Activated CD4-positive, alpha-beta memory T cell treated with anti-CD3 and anti-CD28 coated beads for 36 hours (primary cell): Measurements from ENCODE around the gene YEATS2. TPM values are rescaled to one million over a fixed set of nuclear protein-coding genes. Genes with fewer than 3 reads are reported as not detected.

Source experiments
- CTCF ChIA-PET: fragments of 350-600 bp; sonication (Branson Sonifier 250); formaldehyde crosslinking; loops from one replicate; lab custom pipeline; 2021; ENCODE audit warnings: antibody characterized with exemption, inconsistent platforms; lab: Charles Lee
- POLR2A ChIA-PET: fragments of 350-600 bp; sonication (Branson Sonifier 250); formaldehyde crosslinking; loops from one replicate; lab custom pipeline; 2021; ENCODE audit warnings: antibody characterized with exemption; lab: Charles Lee
- DNase-seq: peaks from one replicate; pipeline ENCODE4 v3.0.0-alpha.2; 2020
- H3K27ac Mint-ChIP-seq: one replicate; pipeline ENCODE4 v1.8.0; 2021; ENCODE audit warnings: mixed read lengths
- H3K27me3 Mint-ChIP-seq: one replicate; pipeline ENCODE4 v1.8.0; 2021; ENCODE audit warnings: mixed read lengths
- H3K36me3 Mint-ChIP-seq: one replicate; pipeline ENCODE4 v1.8.0; 2021; ENCODE audit warnings: mixed read lengths
- H3K4me1 Mint-ChIP-seq: one replicate; pipeline ENCODE4 v1.8.0; 2021; ENCODE audit warnings: low read depth, mixed read lengths
- H3K4me3 Mint-ChIP-seq: one replicate; pipeline ENCODE4 v1.8.0; 2021; ENCODE audit warnings: mild to moderate bottlenecking, mixed read lengths
- H3K9me3 Mint-ChIP-seq: one replicate; pipeline ENCODE4 v1.8.0; 2021; ENCODE audit warnings: mixed read lengths
- intact Hi-C: fragments of 100-400 bp; cut with micrococcal nuclease; formaldehyde crosslinking; loops from one replicate; pipeline ENCODE4 v1.15.1; 2023
- total RNA-seq, 2 experiments: library from RNA; stranded (reverse); gene quantifications; one replicate each; pipeline ENCODE4 v1.2.3, GENCODE V29; 2021

YEATS2 gene
- total RNA-seq, 2 experiments from 2014 or later: 45.4 to 48.8 TPM

- intact Hi-C loops: no loop called here
- no peak for DNase-seq
- no peak overlapping the region for H3K4me3 Mint-ChIP-seq
- peaks cover 11% of the 10 kb centered on the region for H3K4me1 Mint-ChIP-seq
- H3K27me3 Mint-ChIP-seq: no peaks in the 10 kb centered on the region
- POLR2A ChIA-PET: interaction anchor here (0.8 kb wide), 1 partner anchor 10 kb away, joined by 3 read pairs; no protein-coding TSS in a partner anchor
- no peaks in the 10 kb centered on the region for H3K9me3 Mint-ChIP-seq
- no peak overlapping the region for H3K27ac Mint-ChIP-seq
- peaks cover 3% of the 10 kb centered on the region for H3K36me3 Mint-ChIP-seq
- CTCF ChIA-PET: interaction anchor here (0.7 to 1.6 kb wide), 2 partner anchors 8 to 50 kb away, joined by 3 read pairs; no protein-coding TSS in a partner anchor
These were observed 119.3 kb downstream of the YEATS2 start for GRCh38 chr3:183816681-183817510.

GRCh38 chr3:183817639-183818038 lies 120.0 kb downstream of the YEATS2 start:
- H3K4me1 Mint-ChIP-seq: peaks cover 11% of the 10 kb centered on the region
- H3K9me3 Mint-ChIP-seq: no peaks in the 10 kb centered on the region
- no peak overlapping the region for H3K27ac Mint-ChIP-seq
- ChIA-PET CTCF (no interaction called here), POLR2A (no interaction called here)
- intact Hi-C loops: no loop called here
- H3K4me3 Mint-ChIP-seq: no peak overlapping the region
- H3K36me3 Mint-ChIP-seq: peaks cover 3% of the 10 kb centered on the region
- no peak for DNase-seq
- no peaks in the 10 kb centered on the region for H3K27me3 Mint-ChIP-seq

DNA sequence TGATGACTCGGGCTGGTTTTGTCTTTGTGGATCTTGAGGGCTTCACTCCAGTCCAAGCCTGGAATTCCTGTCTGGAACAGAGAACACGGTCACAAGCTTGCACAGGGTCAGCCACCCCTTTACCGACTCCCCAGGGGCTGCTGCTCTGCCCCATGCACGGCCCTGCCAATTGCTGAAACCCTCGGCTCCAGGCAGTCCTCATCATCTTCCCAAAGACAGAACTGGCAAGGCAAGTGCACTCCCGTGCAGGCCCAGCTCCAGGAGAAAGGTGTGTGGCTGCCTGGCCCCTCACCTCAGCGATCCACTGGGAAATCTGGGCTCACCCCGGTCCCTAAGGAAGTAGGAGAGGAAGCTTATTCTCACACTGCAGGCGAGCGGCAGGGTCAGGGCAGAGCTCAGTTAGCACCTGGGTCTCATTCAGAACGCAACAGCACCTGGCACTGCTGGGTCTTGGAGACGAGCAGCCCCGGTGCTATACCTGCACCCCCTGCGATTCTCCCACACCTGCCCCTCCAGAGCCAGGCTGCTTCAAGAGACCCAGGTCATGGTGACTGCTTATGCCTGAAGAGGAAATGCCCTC lies 120.5 kb downstream of the YEATS2 start:
- ChIA-PET CTCF (no interaction called here), POLR2A (no interaction called here)
- intact Hi-C loops: no loop called here
- DNase-seq: no peak
- H3K4me3 Mint-ChIP-seq: no peak overlapping the region
- no peaks in the 10 kb centered on the region for H3K9me3 Mint-ChIP-seq
- H3K27me3 Mint-ChIP-seq: no peaks in the 10 kb centered on the region
- H3K4me1 Mint-ChIP-seq: peaks cover 11% of the 10 kb centered on the region
- no peak overlapping the region for H3K27ac Mint-ChIP-seq
- peaks cover 3% of the 10 kb centered on the region for H3K36me3 Mint-ChIP-seq

GRCh38 chr3:183818706-183819624 lies 121.4 kb downstream of the YEATS2 start:
- no peaks in the 10 kb centered on the region for H3K27me3 Mint-ChIP-seq
- ChIA-PET POLR2A (no interaction called here), CTCF (no interaction called here)
- H3K4me3 Mint-ChIP-seq: no peak overlapping the region
- no peak overlapping the region for H3K27ac Mint-ChIP-seq
- H3K4me1 Mint-ChIP-seq: peaks cover 15% of the 10 kb centered on the region
- no peak for DNase-seq
- peaks cover 3% of the 10 kb centered on the region for H3K36me3 Mint-ChIP-seq
- intact Hi-C loops: no loop called here
- no peaks in the 10 kb centered on the region for H3K9me3 Mint-ChIP-seq

DNA sequence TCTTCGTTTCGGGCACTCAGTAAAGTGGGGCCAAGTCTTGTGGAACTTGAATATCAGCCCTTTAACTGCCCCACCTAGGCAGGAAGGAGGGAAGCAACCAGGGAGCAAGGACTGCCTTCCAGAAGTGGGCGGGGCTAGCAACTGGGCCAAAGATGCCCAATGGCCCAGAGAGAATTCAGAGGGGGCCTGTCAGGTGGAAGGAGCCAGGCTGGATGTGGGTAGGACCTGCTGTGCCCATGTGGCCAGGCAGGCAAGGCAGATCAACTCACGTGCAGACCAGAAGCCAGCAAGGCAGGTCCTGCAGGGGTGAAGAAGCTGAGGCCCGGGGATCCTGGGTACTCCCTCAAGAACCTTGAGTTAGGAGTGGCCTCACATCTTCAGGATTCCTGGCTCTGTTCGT lies 122.2 kb downstream of the YEATS2 start:
- CTCF ChIA-PET: no interaction called here
- no peak overlapping the region for H3K27ac Mint-ChIP-seq
- intact Hi-C loops: no loop called here
- H3K36me3 Mint-ChIP-seq: peaks cover 3% of the 10 kb centered on the region
- no peaks in the 10 kb centered on the region for H3K9me3 Mint-ChIP-seq
- peaks cover 19% of the 10 kb centered on the region for H3K4me1 Mint-ChIP-seq
- POLR2A ChIA-PET: no interaction called here
- DNase-seq: no peak
- peaks cover 4% of the 10 kb centered on the region for H3K27me3 Mint-ChIP-seq
- H3K4me3 Mint-ChIP-seq: no peak overlapping the region

- POLR2A ChIA-PET: interaction anchor here (0.5 to 0.8 kb wide), 2 partner anchors 17 to 116 kb away, joined by 3 read pairs; no protein-coding TSS in a partner anchor
- intact Hi-C loops: no loop called here
- CTCF ChIA-PET: no interaction called here
These were observed 125.0 kb downstream of the YEATS2 start for GRCh38 chr3:183822631-183823030.

GRCh38 chr3:183823963-183824362 lies 126.4 kb downstream of the YEATS2 start:
- Mint-ChIP-seq H3K9me3 (no peaks in the 10 kb centered on the region), H3K4me3 (peak overlapping the region; percentile 68), H3K27ac (no peak overlapping the region), H3K27me3 (peaks cover 4% of the 10 kb centered on the region), H3K4me1 (peaks cover 12% of the 10 kb centered on the region), H3K36me3 (peaks cover 2% of the 10 kb centered on the region)
- intact Hi-C loops: loop anchor here (2.0 kb wide), 1 partner anchor 355 kb away; no protein-coding TSS in a partner anchor
- POLR2A ChIA-PET: no interaction called here
- no peak for DNase-seq
- CTCF ChIA-PET: no interaction called here

More at GRCh38 chr3:183822631-183823030, 125.0 kb downstream of the YEATS2 start:
- no peak overlapping the region for H3K27ac Mint-ChIP-seq
- H3K4me3 Mint-ChIP-seq: no peak overlapping the region
- peaks cover 4% of the 10 kb centered on the region for H3K27me3 Mint-ChIP-seq
- H3K9me3 Mint-ChIP-seq: no peaks in the 10 kb centered on the region
- H3K4me1 Mint-ChIP-seq: peaks cover 12% of the 10 kb centered on the region
- peaks cover 2% of the 10 kb centered on the region for H3K36me3 Mint-ChIP-seq
- no peak for DNase-seq

DNA sequence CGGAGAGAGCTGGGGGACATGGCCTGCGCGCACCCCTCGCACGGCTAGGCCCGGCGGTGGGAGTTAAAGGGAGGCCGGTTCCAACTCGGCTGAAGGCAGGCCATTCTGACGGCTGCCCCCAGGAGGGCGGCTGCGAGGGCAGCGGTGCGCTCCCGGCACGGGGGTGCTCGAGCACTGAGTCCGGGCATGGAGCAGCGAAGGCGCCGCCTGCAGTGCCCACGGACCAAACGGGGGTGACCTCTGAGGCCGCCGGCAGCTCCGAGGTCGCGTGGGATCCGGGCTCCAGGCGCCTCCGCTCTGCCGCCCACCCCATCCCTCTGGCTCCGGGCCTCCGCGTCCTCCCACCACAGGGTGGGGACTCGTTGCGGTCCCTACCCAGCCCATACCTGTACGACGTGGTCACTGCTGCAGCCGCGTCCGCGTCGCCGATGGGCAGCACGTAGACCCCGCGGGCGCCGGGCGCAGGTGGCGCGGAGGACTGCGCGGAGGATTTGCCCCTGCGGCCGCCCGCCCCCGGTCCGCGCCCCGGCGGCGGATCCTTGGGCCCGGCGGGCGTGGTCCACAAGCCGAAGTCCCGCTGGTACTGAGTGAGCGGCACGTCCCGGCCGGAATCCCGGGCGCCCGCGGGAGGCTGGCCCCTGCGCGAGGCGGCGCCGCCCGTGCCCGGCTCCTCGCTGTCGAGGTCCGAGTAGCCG lies 127.3 kb downstream of the YEATS2 start:
- H3K9me3 Mint-ChIP-seq: no peaks in the 10 kb centered on the region
- peaks cover 12% of the 10 kb centered on the region for H3K4me1 Mint-ChIP-seq
- DNase-seq: peak; percentile 34
- H3K27me3 Mint-ChIP-seq: peaks cover 4% of the 10 kb centered on the region
- POLR2A ChIA-PET: no interaction called here
- no peaks in the 10 kb centered on the region for H3K36me3 Mint-ChIP-seq
- H3K4me3 Mint-ChIP-seq: peak overlapping the region; percentile 68
- CTCF ChIA-PET: interaction anchor here (0.6 to 0.9 kb wide), 3 partner anchors 9 to 60 kb away, joined by 3 to 4 read pairs (median 3); partner anchors contain the start of gene PARL
- H3K27ac Mint-ChIP-seq: no peak overlapping the region
- intact Hi-C loops: loop anchor here (2.0 to 5.0 kb wide), 2 partner anchors 57 to 356 kb away; partner anchors contain the start of gene PARL

DNA sequence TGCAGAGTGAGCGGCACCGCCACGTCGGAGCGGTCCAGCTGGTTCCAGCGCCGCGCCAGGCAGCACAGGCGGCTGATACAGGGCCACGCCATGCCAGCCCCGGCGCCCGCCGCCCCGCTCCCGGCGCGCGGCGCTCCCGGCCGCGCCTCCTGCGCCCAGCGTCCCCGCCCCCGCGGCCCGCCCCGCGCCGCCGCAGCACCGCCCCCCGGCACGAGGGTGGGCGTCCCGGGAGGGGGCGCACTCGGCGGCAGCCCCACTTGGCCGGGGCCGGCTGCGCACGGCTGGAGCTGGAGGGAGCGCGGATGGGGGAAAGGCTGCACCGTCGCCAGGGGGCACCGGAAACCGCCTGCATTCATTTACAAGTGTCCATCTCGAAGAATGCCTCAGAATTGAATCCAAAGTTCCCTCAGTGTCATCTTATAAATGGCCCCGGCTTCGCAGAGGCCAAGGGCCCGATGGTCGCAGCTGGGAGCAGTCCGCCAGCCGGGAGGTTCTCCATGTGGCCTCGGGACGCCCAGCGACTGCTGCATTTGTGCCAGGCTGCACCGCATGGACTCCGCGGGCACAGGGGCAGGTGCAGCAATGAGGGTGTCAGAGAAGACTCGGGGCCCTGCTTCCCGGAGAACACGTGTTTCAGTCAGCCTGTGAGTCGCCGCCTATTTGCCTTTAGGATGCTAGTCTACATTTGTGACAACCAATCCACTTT lies 128.0 kb downstream of the YEATS2 start, which contains the start of gene MAP6D1:
MAP6D1 (minus strand) TSS at position 122 of the 706 bp plus-strand sequence; CDS start at position 92, 30 bp downstream.
- Mint-ChIP-seq H3K36me3 (peaks cover 2% of the 10 kb centered on the region), H3K4me1 (peaks cover 12% of the 10 kb centered on the region), H3K27ac (no peak within 1 kb of the TSS), H3K9me3 (no peaks in the 10 kb centered on the region), H3K27me3 (peaks cover 4% of the 10 kb centered on the region), H3K4me3 (peak within 1 kb of the TSS; percentile 68)
- CTCF ChIA-PET: interaction anchor here (0.6 to 1.6 kb wide), 3 partner anchors 59 to 474 kb away, joined by 3 to 11 read pairs (median 4); partner anchors contain the start of gene PARL
- DNase-seq: peak; percentile 56
- intact Hi-C loops: loop anchor here (2.0 to 5.0 kb wide), 2 partner anchors 57 to 357 kb away; partner anchors contain the start of gene PARL
- POLR2A ChIA-PET: interaction anchor here (0.6 kb wide), 1 partner anchor 82 kb away, joined by 4 read pairs; no protein-coding TSS in a partner anchor

DNA sequence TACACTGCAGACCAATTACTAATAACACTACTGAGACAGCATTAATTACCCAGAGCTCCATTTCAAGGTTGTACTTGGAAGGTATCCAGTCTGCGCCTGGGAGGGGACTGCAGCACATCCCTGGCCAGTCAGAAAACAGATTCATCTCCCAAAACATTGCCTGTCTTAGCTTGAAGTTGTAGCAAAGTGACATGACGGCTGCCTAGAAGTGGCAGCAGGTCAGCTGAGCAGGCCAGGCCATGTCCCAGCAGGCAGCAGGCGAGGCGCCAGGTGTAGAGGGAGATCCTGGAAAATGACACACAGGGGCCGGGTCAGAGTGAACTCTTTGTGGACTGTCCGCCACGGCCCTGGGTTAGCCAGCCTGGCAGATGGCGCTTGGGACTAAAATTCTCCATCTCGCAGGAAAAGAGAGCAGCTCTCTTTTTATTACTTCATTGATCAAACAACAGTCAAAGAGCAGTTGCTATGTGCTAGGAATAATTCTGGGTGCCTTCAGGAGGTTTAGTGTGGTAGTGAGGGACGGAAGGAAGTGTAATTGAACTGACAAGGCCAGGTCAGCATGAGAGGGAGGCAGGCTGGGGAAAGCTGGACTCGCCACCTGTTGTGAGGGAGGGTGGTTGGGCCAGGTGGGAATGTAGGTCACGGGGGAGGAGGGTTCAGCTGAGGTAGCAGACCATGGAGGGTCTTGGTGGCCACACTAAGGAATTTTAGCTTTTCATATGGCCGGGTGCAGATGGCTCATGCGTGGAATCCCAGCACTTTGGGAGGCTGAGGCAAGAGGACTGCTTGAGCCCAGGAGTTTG lies 129.1 kb downstream of the YEATS2 start:
- Mint-ChIP-seq H3K4me3 (peak overlapping the region; percentile 61), H3K36me3 (peaks cover 2% of the 10 kb centered on the region), H3K27ac (no peak overlapping the region), H3K9me3 (no peaks in the 10 kb centered on the region), H3K27me3 (peaks cover 4% of the 10 kb centered on the region), H3K4me1 (peaks cover 12% of the 10 kb centered on the region)
- ChIA-PET CTCF (interaction anchor here (0.6 to 1.6 kb wide), 2 partner anchors 59 to 475 kb away, joined by 3 to 11 read pairs; partner anchors contain the start of gene PARL), POLR2A (interaction anchor here (0.6 to 0.8 kb wide), 2 partner anchors 11 to 83 kb away, joined by 3 to 4 read pairs; no protein-coding TSS in a partner anchor)
- no peak for DNase-seq
- intact Hi-C loops: loop anchor here (5.0 kb wide), 1 partner anchor 56 kb away; the partner anchor contains the start of gene PARL
